Measurements from ENCODE around the gene SOX13.
A peak's percentile ranks its signal among the peaks of the same experiment; 100 is the strongest.

Gene SOX13

GRCh38 chr1:204132718-204133117, 59.8 kb downstream of the SOX13 start:
- DNase-seq: no peak

GRCh38 chr1:204134103-204134502, 61.2 kb downstream of the SOX13 start:
- no peak for DNase-seq

GRCh38 chr1:204136814-204137213, 63.9 kb downstream of the SOX13 start:
- no peak for DNase-seq

- DNase-seq: no peak
Observed at GRCh38 chr1:204139088-204139487, 66.2 kb downstream of the SOX13 start.

- no peak for DNase-seq
Observed at GRCh38 chr1:204139952-204140351, 67.0 kb downstream of the SOX13 start.

GRCh38 chr1:204141131-204141530, 68.2 kb downstream of the SOX13 start:
- no peak for DNase-seq

GRCh38 chr1:204142032-204142974, 69.4 kb downstream of the SOX13 start:
- DNase-seq: no peak

- no peak for DNase-seq
Observed at GRCh38 chr1:204143276-204144041, 70.5 kb downstream of the SOX13 start.

- DNase-seq: no peak
Observed at GRCh38 chr1:204145033-204145504, 72.2 kb downstream of the SOX13 start.

- DNase-seq: no peak
Observed at GRCh38 chr1:204146309-204146708, 73.4 kb downstream of the SOX13 start.

- DNase-seq: no peak
Observed at GRCh38 chr1:204146965-204147364, 74.0 kb downstream of the SOX13 start.

GRCh38 chr1:204147406-204148383, 74.8 kb downstream of the SOX13 start:
- DNase-seq: no peak

GRCh38 chr1:204149107-204149506, 76.2 kb downstream of the SOX13 start:
- no peak for DNase-seq

GRCh38 chr1:204149635-204150565, 77.0 kb downstream of the SOX13 start:
- no peak for DNase-seq

GRCh38 chr1:204150702-204151551, 78.0 kb downstream of the SOX13 start:
- DNase-seq: no peak

- DNase-seq: peak; percentile 67
Observed at GRCh38 chr1:204151552-204152309, 78.8 kb downstream of the SOX13 start, which contains the start of gene ETNK2. Gene ETNK2 (minus strand): TSS chr1:204152044. CDS start chr1:204151852, 192 bp downstream.

- no peak for DNase-seq
Observed at GRCh38 chr1:204152310-204153044, 79.6 kb downstream of the SOX13 start.

GRCh38 chr1:204153667-204154066, 80.8 kb downstream of the SOX13 start:
- DNase-seq: no peak
